NCI-H128 (cell line): ENCODE measurements around the gene ZNF329.

Experiments
- DNase-seq: peaks from one replicate; lab custom pipeline; 2025; ENCODE audit not compliant: unreplicated experiment; lab: John Stamatoyannopoulos, UW

ZNF329 gene

DNA sequence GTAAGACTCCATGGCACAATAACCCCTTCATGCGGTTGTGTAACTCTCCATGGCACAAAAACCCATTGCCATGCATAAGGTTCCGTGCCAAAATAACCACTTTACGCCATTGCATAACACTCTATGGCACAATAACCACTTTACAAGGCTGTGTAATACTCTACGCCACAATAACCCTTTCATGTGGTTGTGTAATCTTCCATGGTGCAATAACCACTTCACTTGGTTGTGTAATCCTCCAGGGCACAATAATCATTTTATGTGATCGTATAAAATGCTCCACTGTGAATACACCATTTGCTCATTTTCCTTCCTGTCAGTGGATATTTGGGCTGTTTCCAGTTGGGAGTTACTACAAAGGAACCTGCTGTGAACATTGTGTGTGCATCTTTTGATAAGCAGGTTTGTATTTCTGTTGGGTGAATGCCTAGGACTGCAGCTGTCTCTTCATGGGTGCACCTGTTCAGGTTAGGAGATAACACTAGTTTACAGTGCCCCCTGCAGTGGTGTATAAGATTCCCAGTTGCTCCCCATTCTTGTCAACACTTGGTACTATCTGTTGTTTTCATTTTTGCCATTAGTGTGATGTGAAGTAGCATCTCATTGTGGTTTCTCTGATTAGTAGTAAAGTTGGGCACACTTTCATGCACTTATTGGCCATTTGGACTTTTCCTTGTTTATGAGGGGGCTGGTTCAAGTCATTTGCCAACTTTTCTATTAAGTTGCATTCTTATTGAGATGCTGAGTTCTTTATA lies 31.4 kb downstream of the ZNF329 start:
- no peak for DNase-seq

GRCh38 chr19:58117841-58118575 lies 32.6 kb downstream of the ZNF329 start:
- no peak for DNase-seq

- DNase-seq: no peak
These were observed 42.1 kb downstream of the ZNF329 start for GRCh38 chr19:58108546-58108817.

DNA sequence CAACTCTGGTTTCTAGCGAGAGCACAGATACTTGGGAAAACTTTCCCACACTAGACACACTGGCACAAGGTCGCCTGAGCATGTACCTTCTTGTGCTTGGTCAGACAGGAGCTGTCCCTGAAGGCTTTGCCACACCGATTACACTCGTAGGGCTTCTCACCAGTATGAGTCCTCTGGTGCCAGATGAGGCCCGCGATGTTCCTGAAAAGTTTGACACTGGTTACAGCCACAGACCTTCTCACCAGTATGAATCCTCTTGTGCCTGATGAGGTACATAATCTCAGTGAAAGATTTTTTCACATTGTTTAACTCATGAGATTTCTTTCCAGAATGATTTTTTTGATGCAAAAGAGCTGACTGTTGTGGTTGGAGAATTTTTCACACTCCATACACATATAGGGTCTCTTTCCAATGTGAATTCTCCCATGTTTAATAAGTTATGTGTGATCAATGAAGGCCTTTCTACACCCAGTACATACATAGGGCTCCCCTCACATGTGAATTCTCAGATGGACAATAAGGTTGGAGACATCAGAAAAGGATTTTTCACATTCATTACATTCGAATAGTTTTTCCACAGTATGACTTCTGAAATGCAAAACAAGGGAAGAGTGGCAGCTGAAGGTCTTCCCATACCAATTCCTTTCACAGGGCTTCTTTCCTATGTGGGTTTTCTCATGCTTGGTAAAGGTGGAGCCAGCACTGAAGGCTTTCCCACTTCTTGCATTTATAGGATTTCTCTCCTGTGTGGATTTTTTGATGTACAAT lies 42.6 kb downstream of the ZNF329 start:
- DNase-seq: no peak

DNA sequence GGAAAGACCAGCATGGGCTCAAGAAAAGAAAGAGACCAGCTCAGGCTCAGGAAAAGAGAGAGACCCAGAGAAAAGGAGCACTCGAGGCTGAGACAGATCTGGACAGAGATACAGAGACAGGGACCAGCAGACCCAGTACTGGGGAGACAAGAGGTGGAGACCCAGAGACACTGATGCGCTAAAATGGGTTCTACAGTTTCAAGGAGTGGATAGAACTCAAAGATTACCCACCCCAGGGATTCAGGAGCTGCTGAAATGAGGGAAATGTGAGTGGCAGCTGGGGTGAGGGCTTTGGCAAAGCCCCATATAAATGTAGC lies 51.9 kb downstream of the ZNF329 start:
- no peak for DNase-seq

GRCh38 chr19:58097781-58098681 lies 52.6 kb downstream of the ZNF329 start, which contains the start of gene ZSCAN18:
Gene ZSCAN18 (minus strand): TSS chr19:58098231. CDS start chr19:58090267, 7,964 bp downstream.
- peak; percentile 98 for DNase-seq

- DNase-seq: no peak
These were observed 53.2 kb downstream of the ZNF329 start for GRCh38 chr19:58097349-58097748.

- DNase-seq: no peak
These were observed 53.7 kb downstream of the ZNF329 start for GRCh38 chr19:58096884-58097283.

- DNase-seq: no peak
These were observed 55.3 kb downstream of the ZNF329 start for GRCh38 chr19:58095328-58095727.

GRCh38 chr19:58093071-58093470 lies 57.5 kb downstream of the ZNF329 start:
- no peak for DNase-seq

DNA sequence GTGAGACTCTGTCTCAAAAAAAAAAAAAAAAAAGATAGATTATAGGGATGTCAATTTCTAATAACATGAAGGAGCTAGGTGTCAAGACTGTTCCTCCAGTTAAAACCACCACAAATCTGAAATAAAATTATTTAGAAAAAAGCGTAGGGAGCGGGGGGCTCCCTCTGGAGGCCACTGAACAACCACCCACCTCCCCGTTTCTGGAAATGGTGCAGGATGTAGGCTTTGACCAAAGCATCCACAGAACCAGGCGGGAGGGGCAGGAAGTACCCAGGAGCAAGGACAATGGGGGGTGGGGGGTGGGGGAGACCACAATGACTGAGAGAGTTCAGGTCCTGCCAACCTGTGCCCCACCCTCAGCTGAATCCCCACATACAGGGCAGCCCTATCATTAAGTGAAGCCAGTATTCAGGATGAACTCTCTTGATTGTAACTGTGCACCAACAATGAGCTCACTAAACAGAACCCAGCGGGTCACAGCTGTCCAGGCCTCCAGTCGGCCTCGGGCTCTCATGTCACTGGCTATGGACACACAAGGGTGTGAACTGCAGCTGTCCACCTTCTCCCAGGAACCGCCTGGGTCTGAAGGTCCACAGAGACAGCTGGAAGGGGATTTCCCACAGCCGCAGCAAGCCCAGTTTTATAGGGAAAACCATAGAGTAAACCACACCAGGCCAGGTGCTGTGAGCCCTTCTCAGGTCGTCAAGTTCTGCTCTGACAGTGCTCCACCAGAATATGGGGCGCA lies 59.2 kb downstream of the ZNF329 start:
- no peak for DNase-seq

- DNase-seq: no peak
These were observed 60.7 kb downstream of the ZNF329 start for GRCh38 chr19:58089846-58090245.

DNA sequence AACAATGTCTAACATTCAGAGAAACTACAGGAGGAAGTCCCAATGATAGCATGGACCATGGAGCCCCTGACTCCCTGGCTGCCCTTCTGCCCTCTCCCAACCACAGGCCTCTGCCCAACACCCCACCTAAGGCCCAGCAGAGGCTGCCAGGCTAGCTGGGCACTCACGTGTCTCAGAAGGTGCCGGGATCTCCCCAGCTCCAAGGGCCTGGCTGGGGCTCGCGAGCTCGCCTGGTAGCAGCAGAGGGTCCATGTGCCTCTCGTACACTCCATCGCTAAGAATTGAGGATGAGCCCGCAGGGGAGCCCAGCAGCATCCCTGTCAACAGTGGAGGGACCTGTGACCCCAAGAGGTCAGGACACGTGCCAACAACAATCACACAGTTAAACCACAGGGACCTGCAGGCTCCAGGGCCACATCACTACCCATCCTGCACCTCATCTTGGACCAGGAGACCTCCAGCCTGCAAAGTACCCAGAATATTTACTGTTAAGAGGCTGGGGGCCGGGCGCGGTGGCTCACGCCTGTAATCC lies 62.0 kb downstream of the ZNF329 start:
- DNase-seq: no peak

GRCh38 chr19:58086825-58087710 lies 63.5 kb downstream of the ZNF329 start:
- DNase-seq: no peak

DNA sequence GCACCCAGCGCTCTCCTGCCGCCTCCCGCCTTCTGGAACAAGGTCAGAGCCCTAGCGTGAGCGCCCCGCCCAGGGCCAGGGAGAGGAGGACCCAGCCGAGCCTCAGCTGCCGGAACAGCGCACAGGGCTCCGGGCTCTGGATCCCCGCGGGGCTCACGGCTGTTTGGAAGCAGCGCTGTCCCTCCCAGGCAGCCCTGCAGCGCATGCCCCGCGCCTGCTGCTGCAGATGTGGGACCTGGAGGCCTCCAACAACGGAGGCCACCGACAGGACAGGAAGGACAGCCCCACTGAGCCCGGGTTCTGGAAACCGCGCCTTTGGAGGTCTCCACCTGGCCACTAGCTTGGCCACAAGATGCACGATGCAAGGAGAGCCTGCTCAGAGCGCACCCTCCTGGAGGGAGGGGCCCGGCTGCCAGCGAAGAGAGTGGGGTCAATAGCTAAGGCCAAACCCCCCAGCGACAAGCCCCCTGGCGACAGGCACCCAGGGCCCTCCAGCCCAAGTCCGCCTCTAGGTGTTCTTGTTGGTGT lies 65.2 kb downstream of the ZNF329 start:
- no peak for DNase-seq

GRCh38 chr19:58084596-58085347 lies 65.8 kb downstream of the ZNF329 start:
- DNase-seq: no peak

DNA sequence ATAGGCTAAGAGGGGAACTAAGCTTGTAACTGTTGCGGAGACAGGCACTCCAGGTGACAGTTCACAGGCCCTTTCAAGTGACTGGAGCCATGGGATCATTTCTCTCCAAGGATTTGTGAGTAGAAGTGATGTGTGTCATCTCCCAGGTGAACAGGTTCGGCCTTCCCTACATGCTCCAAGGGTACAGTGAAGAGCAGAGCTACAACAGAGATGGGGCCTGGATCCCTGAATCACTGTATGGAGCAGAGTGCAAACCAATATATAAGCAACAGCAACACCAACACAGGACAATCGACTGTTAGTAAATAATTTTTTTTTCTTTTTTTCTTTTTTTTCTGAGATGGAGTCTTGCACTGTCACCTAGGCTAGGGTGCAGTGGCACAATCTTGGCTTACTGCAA lies 67.6 kb downstream of the ZNF329 start:
- DNase-seq: no peak

DNA sequence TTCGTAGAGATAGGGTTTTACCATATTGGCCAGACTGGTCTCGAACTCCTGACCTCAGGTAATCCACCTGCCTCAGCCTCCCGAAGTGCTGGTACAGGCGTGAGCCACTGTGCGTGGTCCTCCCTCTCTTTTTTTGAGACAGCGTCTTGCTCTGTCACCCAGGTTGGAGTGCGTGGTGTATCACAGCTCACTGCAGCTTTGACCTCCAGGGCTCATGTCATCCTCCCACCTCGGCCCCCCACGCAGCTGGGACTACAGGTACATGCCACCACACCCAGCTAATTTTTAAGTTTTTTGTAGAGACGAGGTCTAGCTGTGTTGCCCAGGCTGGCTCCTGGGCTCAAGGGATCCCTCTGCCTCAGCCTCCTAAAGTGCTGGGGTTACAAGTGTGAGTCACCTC lies 70.8 kb downstream of the ZNF329 start:
- no peak for DNase-seq
